ENCODE data around the gene TP53INP2. TPM values are rescaled to one million over a fixed set of nuclear protein-coding genes. Genes with fewer than 3 reads are reported as not detected.

The TP53INP2 gene
- total and polyA plus RNA-seq, 4 experiments from 2014 or later: 0.23 to 1.2 (median 0.86) TPM; not detected in 1

DNA sequence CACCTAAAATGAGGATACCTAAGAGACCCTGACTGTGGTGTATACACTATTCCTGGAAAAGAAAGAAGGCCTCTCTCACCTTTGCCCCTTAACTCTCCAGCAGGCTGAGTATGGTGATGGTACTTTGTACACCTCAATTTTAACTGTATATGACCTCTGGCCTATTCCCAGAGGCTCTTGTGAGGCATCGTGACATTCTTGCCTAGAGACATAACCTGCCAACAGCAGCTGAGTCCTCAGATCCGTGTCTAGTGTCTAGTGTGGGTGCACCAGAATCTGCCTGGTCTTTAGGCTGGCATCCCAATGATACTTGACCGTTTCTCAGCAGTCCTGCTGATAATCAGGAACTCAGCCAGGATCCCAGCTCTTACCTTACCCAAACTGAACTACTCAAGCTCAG, 20.0 kb downstream of the TP53INP2 start:
- DNase-seq: no peak
- no peaks in the 10 kb centered on the region for H3K9me3 Mint-ChIP-seq
- H3K27me3 Mint-ChIP-seq: no peaks in the 10 kb centered on the region
- intact Hi-C loops (cut with micrococcal nuclease): no loop called here
- no peak overlapping the region for H3K27ac ChIP-seq (ENCODE audit: low read depth, low read length)
- peaks cover 29 to 51% of the 10 kb centered on the region in 2 donors for H3K36me3 Mint-ChIP-seq
- no peak overlapping the region for H3K4me3 ChIP-seq (ENCODE audit: low read length in 2 of 2)
- peaks cover 32% of the 10 kb centered on the region for H3K36me3 ChIP-seq (ENCODE audit: insufficient read depth, low read length)
- ChIA-PET POLR2A (ENCODE audit: partially characterized antibody) (no interaction called here), CTCF (ENCODE audit: partially characterized antibody) (interaction anchor here (0.6 to 0.7 kb wide), 2 partner anchors 288 to 651 kb away, joined by 3 read pairs; no protein-coding TSS in a partner anchor)
- H3K27me3 ChIP-seq (ENCODE audit: insufficient read depth, low read length): no peaks in the 10 kb centered on the region
- H3K4me1 Mint-ChIP-seq: no peaks in the 10 kb centered on the region
- H3K9me3 ChIP-seq (ENCODE audit: control insufficient read depth in 1 of 2, low read length in 2 of 2): no peaks in the 10 kb centered on the region
- H3K4me3 Mint-ChIP-seq: no peak overlapping the region
- H3K27ac Mint-ChIP-seq: peak overlapping the region in 1 of 7 donors; percentile 24
- H3K4me1 ChIP-seq (ENCODE audit: insufficient read depth, low read length): no peaks in the 10 kb centered on the region

DNA sequence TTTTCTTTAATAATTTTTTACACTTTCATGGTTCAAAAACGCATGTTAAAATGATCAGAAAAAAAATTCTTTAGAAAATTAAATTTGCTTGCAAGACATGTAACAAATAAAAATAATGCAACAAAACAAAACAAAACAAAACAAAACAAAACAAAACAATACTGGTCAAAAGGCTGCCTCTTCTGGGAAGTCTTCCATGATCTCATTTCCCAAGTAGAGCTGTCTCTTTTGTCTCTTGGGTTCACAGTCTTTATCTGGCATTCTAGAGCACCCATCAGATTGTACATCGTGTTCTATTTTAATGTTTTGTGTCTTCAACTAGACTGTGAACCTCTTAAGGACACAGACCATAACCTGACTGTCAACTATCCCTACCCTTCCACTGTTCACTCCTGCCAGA, 25.3 kb downstream of the TP53INP2 start:
- Histone ChIP-seq H3K36me3 (ENCODE audit: insufficient read depth, low read length) (peaks cover 26% of the 10 kb centered on the region), H3K4me1 (ENCODE audit: insufficient read depth, low read length) (no peaks in the 10 kb centered on the region), H3K9me3 (ENCODE audit: control insufficient read depth in 1 of 2, low read length in 2 of 2) (no peaks in the 10 kb centered on the region), H3K27ac (ENCODE audit: low read depth, low read length) (no peak overlapping the region), H3K27me3 (ENCODE audit: insufficient read depth, low read length) (no peaks in the 10 kb centered on the region), H3K4me3 (ENCODE audit: low read length in 2 of 2) (no peak overlapping the region)
- CTCF ChIA-PET (ENCODE audit: partially characterized antibody): interaction anchor here (1.2 kb wide), 1 partner anchor 21 kb away, joined by 3 read pairs; no protein-coding TSS in a partner anchor
- peaks cover 0 to 2% (median under 1%) of the 10 kb centered on the region in 4 donors for H3K4me1 Mint-ChIP-seq
- no peaks in the 10 kb centered on the region for H3K27me3 Mint-ChIP-seq
- POLR2A ChIA-PET (ENCODE audit: partially characterized antibody): no interaction called here
- H3K36me3 Mint-ChIP-seq: peaks cover 34 to 49% of the 10 kb centered on the region in 2 donors
- DNase-seq: no peak
- H3K4me3 Mint-ChIP-seq: peak overlapping the region in 1 of 8 donors; percentile 2
- H3K9me3 Mint-ChIP-seq: no peaks in the 10 kb centered on the region
- intact Hi-C loops (cut with micrococcal nuclease): no loop called here
- peak overlapping the region in 2 of 7 donors; percentile 31 to 68 for H3K27ac Mint-ChIP-seq

DNA sequence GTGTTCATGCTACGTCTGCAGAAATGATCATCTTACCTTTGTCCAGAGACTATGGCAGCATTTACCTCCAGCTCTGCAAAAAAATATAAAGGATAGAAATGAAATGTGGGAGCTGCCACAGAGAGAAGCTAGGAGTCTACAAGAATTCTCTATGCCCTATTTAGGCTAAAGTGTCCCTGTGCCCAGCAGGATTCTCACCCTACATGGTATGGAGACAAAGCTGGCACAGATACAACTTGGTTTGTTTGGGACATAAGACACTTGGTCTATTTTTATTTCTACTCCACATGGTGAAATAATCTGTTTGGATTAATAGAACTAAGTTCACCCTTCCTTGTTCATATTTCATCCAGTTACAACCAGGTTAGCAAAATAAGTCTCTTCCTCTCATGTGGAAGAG, 28.4 kb downstream of the TP53INP2 start:
- Mint-ChIP-seq H3K27me3 (no peaks in the 10 kb centered on the region), H3K36me3 (peaks cover 22 to 33% of the 10 kb centered on the region in 2 donors), H3K27ac (peak overlapping the region in 1 of 7 donors; percentile 85), H3K4me3 (no peak overlapping the region), H3K9me3 (no peaks in the 10 kb centered on the region), H3K4me1 (peaks cover 0 to 2% (median under 1%) of the 10 kb centered on the region in 4 donors)
- ChIA-PET CTCF (ENCODE audit: partially characterized antibody) (no interaction called here), POLR2A (ENCODE audit: partially characterized antibody) (no interaction called here)
- intact Hi-C loops (cut with micrococcal nuclease): no loop called here
- H3K9me3 ChIP-seq (ENCODE audit: control insufficient read depth in 1 of 2, low read length in 2 of 2): no peaks in the 10 kb centered on the region
- H3K27ac ChIP-seq (ENCODE audit: low read depth, low read length): no peak overlapping the region
- H3K4me1 ChIP-seq (ENCODE audit: insufficient read depth, low read length): no peaks in the 10 kb centered on the region
- no peak for DNase-seq
- peaks cover 8% of the 10 kb centered on the region for H3K36me3 ChIP-seq (ENCODE audit: insufficient read depth, low read length)
- no peaks in the 10 kb centered on the region for H3K27me3 ChIP-seq (ENCODE audit: insufficient read depth, low read length)
- H3K4me3 ChIP-seq (ENCODE audit: low read length in 2 of 2): no peak overlapping the region

DNA sequence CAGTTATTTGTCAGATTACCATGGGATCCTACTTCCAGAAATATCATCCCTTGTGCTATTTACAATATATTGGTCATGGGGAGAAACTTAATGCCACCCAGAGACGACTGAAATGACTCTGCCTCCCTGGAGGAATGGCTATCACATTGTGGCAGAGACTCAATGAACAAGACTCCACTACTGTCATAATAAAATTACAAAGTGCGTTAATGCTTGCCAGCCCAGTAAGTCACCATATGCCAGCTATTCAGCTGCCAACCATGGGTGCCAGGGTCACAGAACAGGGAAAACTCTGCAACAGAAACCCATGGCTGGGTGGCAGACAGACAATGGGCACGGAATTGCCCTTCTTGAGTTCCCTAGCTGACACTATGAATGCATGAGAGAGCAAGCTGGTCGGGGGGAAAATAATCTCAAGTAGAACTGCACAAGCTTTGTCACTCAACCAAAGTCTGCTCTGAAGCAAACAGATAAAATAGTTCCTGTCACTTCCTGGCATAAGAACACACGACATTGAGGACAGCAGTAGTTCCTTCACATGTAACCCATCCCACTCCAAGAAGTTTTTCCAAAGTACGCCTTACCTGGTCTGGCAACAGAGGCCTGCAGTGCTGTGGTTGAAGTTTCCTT, 32.1 kb downstream of the TP53INP2 start:
- CTCF ChIA-PET (ENCODE audit: partially characterized antibody): no interaction called here
- no peaks in the 10 kb centered on the region for H3K27me3 Mint-ChIP-seq
- no peaks in the 10 kb centered on the region for H3K27me3 ChIP-seq (ENCODE audit: insufficient read depth, low read length)
- intact Hi-C loops (cut with micrococcal nuclease): no loop called here
- H3K4me1 Mint-ChIP-seq: peaks cover 0 to 2% (median under 1%) of the 10 kb centered on the region in 4 donors
- no peaks in the 10 kb centered on the region for H3K4me1 ChIP-seq (ENCODE audit: insufficient read depth, low read length)
- no peaks in the 10 kb centered on the region for H3K9me3 ChIP-seq (ENCODE audit: control insufficient read depth in 1 of 2, low read length in 2 of 2)
- POLR2A ChIA-PET (ENCODE audit: partially characterized antibody): no interaction called here
- no peak overlapping the region for H3K4me3 Mint-ChIP-seq
- DNase-seq: no peak
- peaks cover 12% of the 10 kb centered on the region for H3K36me3 ChIP-seq (ENCODE audit: insufficient read depth, low read length)
- no peak overlapping the region for H3K27ac ChIP-seq (ENCODE audit: low read depth, low read length)
- H3K27ac Mint-ChIP-seq: peak overlapping the region in 1 of 7 donors; percentile 32
- H3K9me3 Mint-ChIP-seq: no peaks in the 10 kb centered on the region
- H3K4me3 ChIP-seq (ENCODE audit: low read length in 2 of 2): no peak overlapping the region
- peaks cover 24 to 36% of the 10 kb centered on the region in 2 donors for H3K36me3 Mint-ChIP-seq

DNA sequence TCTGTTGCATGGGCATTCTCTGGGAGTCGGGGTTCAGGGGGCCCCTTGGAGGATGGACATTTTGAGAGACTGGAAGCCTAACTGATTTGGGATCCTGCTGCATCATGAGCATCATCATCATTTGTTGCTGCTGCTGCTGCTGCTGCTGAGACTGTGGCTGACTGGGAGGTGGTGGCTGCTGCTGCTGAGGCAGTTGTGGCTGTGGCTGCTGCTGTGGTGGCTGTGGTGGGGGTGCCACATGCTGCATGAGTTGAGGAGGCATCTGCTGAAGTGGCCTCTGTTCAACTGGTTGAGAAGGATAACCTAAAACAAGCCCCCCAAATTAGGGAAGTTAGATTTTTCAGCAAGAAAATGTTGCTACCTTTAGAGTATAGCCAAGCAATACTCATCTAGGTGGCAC, 38.9 kb downstream of the TP53INP2 start:
- no peak for DNase-seq
- no peaks in the 10 kb centered on the region for H3K27me3 ChIP-seq (ENCODE audit: insufficient read depth, low read length)
- no peaks in the 10 kb centered on the region for H3K9me3 ChIP-seq (ENCODE audit: control insufficient read depth in 1 of 2, low read length in 2 of 2)
- no peak overlapping the region for H3K4me3 Mint-ChIP-seq
- peaks cover 30% of the 10 kb centered on the region for H3K36me3 ChIP-seq (ENCODE audit: insufficient read depth, low read length)
- CTCF ChIA-PET (ENCODE audit: partially characterized antibody): no interaction called here
- peaks cover 42 to 64% of the 10 kb centered on the region in 2 donors for H3K36me3 Mint-ChIP-seq
- no peaks in the 10 kb centered on the region for H3K27me3 Mint-ChIP-seq
- no peaks in the 10 kb centered on the region for H3K9me3 Mint-ChIP-seq
- POLR2A ChIA-PET (ENCODE audit: partially characterized antibody): no interaction called here
- H3K27ac ChIP-seq (ENCODE audit: low read depth, low read length): no peak overlapping the region
- H3K4me1 ChIP-seq (ENCODE audit: insufficient read depth, low read length): no peaks in the 10 kb centered on the region
- no peak overlapping the region for H3K4me3 ChIP-seq (ENCODE audit: low read length in 2 of 2)
- peak overlapping the region in 1 of 7 donors; percentile 12 for H3K27ac Mint-ChIP-seq
- intact Hi-C loops (cut with micrococcal nuclease): no loop called here
- peaks cover 0 to 5% (median 0%) of the 10 kb centered on the region in 4 donors for H3K4me1 Mint-ChIP-seq

DNA sequence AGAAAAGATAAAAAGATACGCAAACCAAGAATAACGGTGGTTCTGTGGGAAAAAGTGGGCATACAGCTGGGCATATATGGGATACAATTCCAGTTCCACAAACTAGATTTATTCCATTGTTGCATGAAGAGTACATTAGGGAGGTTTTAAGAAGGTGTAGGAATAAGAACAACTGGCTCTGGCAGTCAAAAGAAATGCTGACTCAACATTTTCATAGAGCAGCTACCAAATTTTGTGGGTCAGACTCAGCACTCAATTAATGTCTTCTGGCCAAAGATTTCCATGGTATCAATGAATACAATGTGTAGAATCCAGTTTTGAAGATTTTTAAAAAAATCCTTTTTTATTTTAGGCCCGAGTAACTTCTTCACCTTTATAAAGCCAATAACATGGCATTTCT, 40.2 kb downstream of the TP53INP2 start:
- H3K36me3 Mint-ChIP-seq: peaks cover 48 to 69% of the 10 kb centered on the region in 2 donors
- POLR2A ChIA-PET (ENCODE audit: partially characterized antibody): no interaction called here

DNA sequence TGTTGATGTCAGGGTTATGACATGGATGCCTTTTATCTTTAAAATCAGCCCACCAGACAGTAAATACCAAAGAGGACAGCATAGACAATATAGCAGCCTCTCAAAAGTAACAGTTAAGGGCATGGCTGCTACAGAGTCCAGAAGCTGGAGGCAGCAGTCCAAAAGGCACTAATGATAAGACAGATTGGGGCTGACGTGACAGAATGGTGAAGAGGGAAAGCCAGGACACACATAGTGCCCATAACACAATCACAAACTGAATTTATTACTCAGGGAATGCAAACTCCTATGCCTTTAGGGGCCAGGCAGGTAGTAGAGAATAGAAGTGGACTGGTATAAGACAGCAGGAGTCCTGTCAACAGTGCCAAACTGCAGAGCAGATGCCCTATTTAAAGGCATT, 40.7 kb downstream of the TP53INP2 start:
- H3K27me3 Mint-ChIP-seq: no peaks in the 10 kb centered on the region
- no peaks in the 10 kb centered on the region for H3K27me3 ChIP-seq (ENCODE audit: insufficient read depth, low read length)
- POLR2A ChIA-PET (ENCODE audit: partially characterized antibody): no interaction called here
- no peaks in the 10 kb centered on the region for H3K9me3 Mint-ChIP-seq
- DNase-seq: no peak
- no peaks in the 10 kb centered on the region for H3K4me1 ChIP-seq (ENCODE audit: insufficient read depth, low read length)
- H3K27ac Mint-ChIP-seq: no peak overlapping the region
- H3K36me3 ChIP-seq (ENCODE audit: insufficient read depth, low read length): peaks cover 37% of the 10 kb centered on the region
- intact Hi-C loops (cut with micrococcal nuclease): no loop called here
- H3K4me1 Mint-ChIP-seq: peaks cover 0 to 5% (median 0%) of the 10 kb centered on the region in 4 donors
- H3K27ac ChIP-seq (ENCODE audit: low read depth, low read length): no peak overlapping the region
- H3K36me3 Mint-ChIP-seq: peaks cover 52 to 73% of the 10 kb centered on the region in 2 donors
- no peak overlapping the region for H3K4me3 ChIP-seq (ENCODE audit: low read length in 2 of 2)
- CTCF ChIA-PET (ENCODE audit: partially characterized antibody): interaction anchor here (1.5 kb wide), 1 partner anchor 432 kb away, joined by 3 read pairs; no protein-coding TSS in a partner anchor
- H3K9me3 ChIP-seq (ENCODE audit: control insufficient read depth in 1 of 2, low read length in 2 of 2): no peaks in the 10 kb centered on the region
- no peak overlapping the region for H3K4me3 Mint-ChIP-seq

More for the DNA sequence above, 40.2 kb downstream of the TP53INP2 start:
- Mint-ChIP-seq H3K9me3 (no peaks in the 10 kb centered on the region), H3K27ac (no peak overlapping the region), H3K27me3 (no peaks in the 10 kb centered on the region), H3K4me1 (peaks cover 0 to 5% (median 0%) of the 10 kb centered on the region in 4 donors), H3K4me3 (no peak overlapping the region)
- no peaks in the 10 kb centered on the region for H3K9me3 ChIP-seq (ENCODE audit: control insufficient read depth in 1 of 2, low read length in 2 of 2)
- no peaks in the 10 kb centered on the region for H3K27me3 ChIP-seq (ENCODE audit: insufficient read depth, low read length)
- DNase-seq: no peak
- no peak overlapping the region for H3K4me3 ChIP-seq (ENCODE audit: low read length in 2 of 2)
- H3K4me1 ChIP-seq (ENCODE audit: insufficient read depth, low read length): no peaks in the 10 kb centered on the region
- CTCF ChIA-PET (ENCODE audit: partially characterized antibody): interaction anchor here (1.5 kb wide), 1 partner anchor 431 kb away, joined by 3 read pairs; no protein-coding TSS in a partner anchor
- H3K36me3 ChIP-seq (ENCODE audit: insufficient read depth, low read length): peaks cover 32% of the 10 kb centered on the region
- intact Hi-C loops (cut with micrococcal nuclease): no loop called here
- no peak overlapping the region for H3K27ac ChIP-seq (ENCODE audit: low read depth, low read length)
